ENCODE results near the gene IFITM10. TPM values are rescaled to one million over a fixed set of nuclear protein-coding genes. Genes with fewer than 3 reads are reported as not detected.

The IFITM10 gene
- total RNA-seq: under 1 TPM; 0.17 to 0.42 TPM

DNA sequence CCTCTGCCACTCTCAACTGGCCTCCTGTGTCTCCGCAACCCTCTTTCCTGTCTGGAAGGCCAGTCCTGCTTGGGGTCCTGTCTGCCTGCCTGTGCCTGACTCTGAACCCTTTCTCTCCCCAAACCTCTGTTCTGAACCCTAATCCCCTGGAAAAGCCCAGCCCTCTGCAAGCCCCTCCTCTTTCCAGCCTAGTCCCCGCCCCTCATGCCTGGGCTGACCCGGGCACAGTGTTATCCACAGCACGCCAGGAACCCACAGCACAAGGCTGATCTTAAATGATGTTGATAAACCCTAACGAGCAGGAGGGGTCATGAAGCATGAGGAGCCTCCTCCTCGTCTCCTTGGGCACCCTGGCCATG is at the start of gene IFITM10:
IFITM10 (minus strand) TSS at position 115 of the 359 bp plus-strand sequence. CDS start 153 bp downstream, outside the sequence.
- H3K9me3 Mint-ChIP-seq: peaks cover 4% of the 10 kb centered on the region
- H3K4me1 Mint-ChIP-seq: peaks cover 6% of the 10 kb centered on the region
- ATAC-seq (replicated peaks): no peak
- no peak within 1 kb of the TSS for H3K27ac Mint-ChIP-seq
- H3K36me3 Mint-ChIP-seq (ENCODE audit: low read depth): peaks cover 21% of the 10 kb centered on the region
- peaks cover 13% of the 10 kb centered on the region for H3K27me3 Mint-ChIP-seq
- peak within 1 kb of the TSS; percentile 15 for H3K4me3 Mint-ChIP-seq

DNA sequence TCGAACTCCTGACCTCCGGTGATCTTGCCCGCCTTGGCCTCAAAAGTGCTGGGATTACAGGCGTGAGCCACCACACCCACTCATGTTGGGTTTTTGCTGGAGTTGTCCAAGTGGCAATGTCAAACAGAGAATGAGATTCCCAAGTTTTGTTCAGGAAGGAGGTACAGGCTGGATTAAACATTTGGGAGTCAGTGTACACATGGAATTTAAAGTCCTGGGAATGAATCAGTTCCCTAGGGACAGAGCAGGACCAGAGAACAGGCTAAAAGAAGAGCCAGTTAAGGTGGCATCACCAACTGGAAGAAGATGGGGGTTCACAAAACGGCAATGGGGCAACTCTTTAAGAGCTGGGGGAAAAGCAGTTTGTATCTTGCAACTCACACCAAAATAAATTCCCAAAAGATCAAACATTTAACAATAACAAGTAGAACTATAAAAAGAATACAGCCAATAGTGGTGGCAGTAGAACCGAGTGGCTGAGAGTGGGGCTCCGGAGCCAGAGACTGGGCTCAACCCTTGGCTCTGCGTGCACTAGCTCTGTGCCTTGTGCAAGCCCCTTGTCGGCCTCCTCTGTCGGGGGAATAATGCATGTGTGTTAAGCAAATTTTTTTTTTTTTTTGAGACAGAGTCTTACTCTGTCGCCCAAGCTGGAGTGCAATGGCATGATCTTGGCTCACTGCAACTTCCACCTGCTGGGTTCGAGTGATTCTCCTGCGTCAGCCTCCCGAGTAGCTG is 47.2 kb upstream of the IFITM10 start:
- H3K9me3 Mint-ChIP-seq: no peaks in the 10 kb centered on the region
- H3K27me3 Mint-ChIP-seq: peaks cover 20% of the 10 kb centered on the region
- no peaks in the 10 kb centered on the region for H3K36me3 Mint-ChIP-seq (ENCODE audit: low read depth)
- H3K27ac Mint-ChIP-seq: no peak overlapping the region
- ATAC-seq (replicated peaks): no peak
- no peak overlapping the region for H3K4me3 Mint-ChIP-seq
- no peaks in the 10 kb centered on the region for H3K4me1 Mint-ChIP-seq

- no peaks in the 10 kb centered on the region for H3K9me3 Mint-ChIP-seq
These were observed 46.1 kb upstream of the IFITM10 start for GRCh38 chr11:1796413-1797011.

DNA sequence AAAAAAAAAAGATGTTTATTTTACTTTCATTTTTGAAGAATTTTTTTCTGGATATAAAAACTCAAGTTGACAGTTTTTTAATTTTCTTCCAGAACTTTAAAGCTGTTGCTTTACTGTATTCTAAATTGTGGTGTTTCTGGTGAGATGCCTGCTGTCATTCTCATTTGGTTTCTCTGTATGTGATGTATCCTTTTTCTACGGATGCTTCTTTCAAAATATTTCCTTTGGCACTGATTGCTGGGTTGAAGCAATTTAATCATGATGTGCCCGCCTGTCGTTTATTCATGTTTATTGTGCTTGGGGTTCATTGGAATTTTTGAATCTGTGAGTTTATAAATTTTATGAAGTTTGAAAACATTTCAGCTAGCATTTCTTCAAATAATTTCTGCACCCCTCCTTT is 42.7 kb upstream of the IFITM10 start:
- H3K4me1 Mint-ChIP-seq: no peaks in the 10 kb centered on the region
- peak overlapping the region; percentile 55 for H3K4me3 Mint-ChIP-seq
- no peak overlapping the region for H3K27ac Mint-ChIP-seq
- no peak for ATAC-seq (replicated peaks)
- H3K36me3 Mint-ChIP-seq (ENCODE audit: low read depth): no peaks in the 10 kb centered on the region
- H3K27me3 Mint-ChIP-seq: peaks cover 12% of the 10 kb centered on the region
- no peaks in the 10 kb centered on the region for H3K9me3 Mint-ChIP-seq

More at GRCh38 chr11:1796413-1797011, 46.1 kb upstream of the IFITM10 start:
- Mint-ChIP-seq H3K27ac (no peak overlapping the region), H3K36me3 (ENCODE audit: low read depth) (no peaks in the 10 kb centered on the region), H3K27me3 (peaks cover 21% of the 10 kb centered on the region), H3K4me3 (no peak overlapping the region), H3K4me1 (no peaks in the 10 kb centered on the region)
- ATAC-seq (replicated peaks): no peak

DNA sequence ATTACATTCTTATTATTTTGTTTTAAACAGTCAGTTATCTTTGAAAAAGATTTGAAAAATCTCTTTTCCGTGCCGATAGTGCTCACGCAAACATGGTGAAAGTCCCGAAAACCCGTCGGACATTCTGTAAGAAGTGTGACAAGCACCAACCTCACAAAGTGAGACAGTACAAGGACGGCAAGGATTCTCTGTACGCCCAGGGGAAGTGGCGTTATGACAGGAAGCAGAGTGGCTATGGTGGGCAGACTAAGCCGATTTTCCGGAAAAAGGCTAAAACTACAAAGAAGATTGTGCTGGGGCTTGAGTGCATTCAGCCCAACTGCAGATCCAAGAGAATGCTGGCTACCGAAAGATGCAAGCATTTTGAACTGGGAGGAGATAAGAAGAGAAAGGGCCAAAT is 42.1 kb upstream of the IFITM10 start:
- Mint-ChIP-seq H3K9me3 (no peaks in the 10 kb centered on the region), H3K4me1 (no peaks in the 10 kb centered on the region), H3K36me3 (ENCODE audit: low read depth) (no peaks in the 10 kb centered on the region), H3K27ac (no peak overlapping the region), H3K27me3 (peaks cover 12% of the 10 kb centered on the region), H3K4me3 (peak overlapping the region; percentile 55)
- ATAC-seq (replicated peaks): no peak

DNA sequence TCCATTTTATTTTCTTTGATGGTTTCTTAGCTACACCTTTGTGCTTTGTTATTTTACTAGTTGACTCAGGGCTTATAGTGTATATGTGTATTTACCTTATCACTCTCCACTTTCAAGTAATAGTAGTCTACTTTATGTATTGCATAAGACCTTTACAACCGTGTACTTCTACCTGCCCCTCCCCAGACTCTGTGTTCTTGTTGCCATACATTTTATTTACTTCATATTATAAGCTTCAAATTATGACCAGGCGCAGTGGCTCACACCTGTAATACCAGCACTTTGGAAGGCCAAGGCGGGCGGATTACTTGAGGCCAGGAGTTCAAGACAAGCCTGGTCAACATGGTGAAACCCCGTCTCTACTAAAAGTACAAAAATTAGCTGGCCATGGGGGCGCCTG is 41.5 kb upstream of the IFITM10 start:
- Mint-ChIP-seq H3K27ac (no peak overlapping the region), H3K4me3 (no peak overlapping the region), H3K27me3 (peaks cover 11% of the 10 kb centered on the region), H3K4me1 (no peaks in the 10 kb centered on the region), H3K9me3 (no peaks in the 10 kb centered on the region), H3K36me3 (ENCODE audit: low read depth) (no peaks in the 10 kb centered on the region)
- ATAC-seq (replicated peaks): no peak

DNA sequence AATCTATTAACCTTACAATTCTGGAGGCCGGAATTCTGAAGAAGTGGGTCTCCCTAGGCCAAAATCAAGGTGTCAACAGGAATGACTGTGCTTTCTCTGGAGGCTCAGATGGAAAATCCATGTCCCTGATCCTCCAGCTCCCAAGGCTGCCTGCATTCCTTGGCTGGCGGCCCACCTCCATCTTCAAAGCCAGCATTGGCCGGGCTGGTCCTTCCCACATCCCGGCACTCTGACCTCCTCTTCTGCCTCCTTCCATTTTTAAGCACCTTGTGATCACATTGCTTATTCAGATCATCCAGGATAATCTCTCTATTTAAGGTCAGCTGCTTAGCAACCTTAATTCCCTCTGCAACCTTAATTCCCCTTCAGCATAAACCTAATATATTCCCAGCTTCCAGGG is 36.1 kb upstream of the IFITM10 start:
- H3K9me3 Mint-ChIP-seq: no peaks in the 10 kb centered on the region
- ATAC-seq (replicated peaks): no peak
- no peaks in the 10 kb centered on the region for H3K4me1 Mint-ChIP-seq
- H3K27ac Mint-ChIP-seq: no peak overlapping the region
- no peak overlapping the region for H3K4me3 Mint-ChIP-seq
- no peaks in the 10 kb centered on the region for H3K36me3 Mint-ChIP-seq (ENCODE audit: low read depth)
- H3K27me3 Mint-ChIP-seq: peaks cover 4% of the 10 kb centered on the region

GRCh38 chr11:1785749-1786413 is 35.5 kb upstream of the IFITM10 start:
- Mint-ChIP-seq H3K4me3 (no peak overlapping the region), H3K27ac (no peak overlapping the region), H3K27me3 (peaks cover 4% of the 10 kb centered on the region), H3K36me3 (ENCODE audit: low read depth) (no peaks in the 10 kb centered on the region), H3K4me1 (no peaks in the 10 kb centered on the region), H3K9me3 (no peaks in the 10 kb centered on the region)
- no peak for ATAC-seq (replicated peaks)

- H3K27ac Mint-ChIP-seq: no peak overlapping the region
- peaks cover 10% of the 10 kb centered on the region for H3K27me3 Mint-ChIP-seq
- H3K36me3 Mint-ChIP-seq (ENCODE audit: low read depth): no peaks in the 10 kb centered on the region
- no peaks in the 10 kb centered on the region for H3K4me1 Mint-ChIP-seq
- H3K4me3 Mint-ChIP-seq: no peak overlapping the region
- H3K9me3 Mint-ChIP-seq: no peaks in the 10 kb centered on the region
- ATAC-seq (replicated peaks): no peak
These were observed 34.6 kb upstream of the IFITM10 start for GRCh38 chr11:1784761-1785650.

GRCh38 chr11:1783725-1784529 is 33.5 kb upstream of the IFITM10 start:
- Mint-ChIP-seq H3K9me3 (no peaks in the 10 kb centered on the region), H3K4me3 (no peak overlapping the region), H3K27me3 (peaks cover 10% of the 10 kb centered on the region), H3K27ac (no peak overlapping the region), H3K36me3 (ENCODE audit: low read depth) (no peaks in the 10 kb centered on the region), H3K4me1 (no peaks in the 10 kb centered on the region)
- ATAC-seq (replicated peaks): no peak

DNA sequence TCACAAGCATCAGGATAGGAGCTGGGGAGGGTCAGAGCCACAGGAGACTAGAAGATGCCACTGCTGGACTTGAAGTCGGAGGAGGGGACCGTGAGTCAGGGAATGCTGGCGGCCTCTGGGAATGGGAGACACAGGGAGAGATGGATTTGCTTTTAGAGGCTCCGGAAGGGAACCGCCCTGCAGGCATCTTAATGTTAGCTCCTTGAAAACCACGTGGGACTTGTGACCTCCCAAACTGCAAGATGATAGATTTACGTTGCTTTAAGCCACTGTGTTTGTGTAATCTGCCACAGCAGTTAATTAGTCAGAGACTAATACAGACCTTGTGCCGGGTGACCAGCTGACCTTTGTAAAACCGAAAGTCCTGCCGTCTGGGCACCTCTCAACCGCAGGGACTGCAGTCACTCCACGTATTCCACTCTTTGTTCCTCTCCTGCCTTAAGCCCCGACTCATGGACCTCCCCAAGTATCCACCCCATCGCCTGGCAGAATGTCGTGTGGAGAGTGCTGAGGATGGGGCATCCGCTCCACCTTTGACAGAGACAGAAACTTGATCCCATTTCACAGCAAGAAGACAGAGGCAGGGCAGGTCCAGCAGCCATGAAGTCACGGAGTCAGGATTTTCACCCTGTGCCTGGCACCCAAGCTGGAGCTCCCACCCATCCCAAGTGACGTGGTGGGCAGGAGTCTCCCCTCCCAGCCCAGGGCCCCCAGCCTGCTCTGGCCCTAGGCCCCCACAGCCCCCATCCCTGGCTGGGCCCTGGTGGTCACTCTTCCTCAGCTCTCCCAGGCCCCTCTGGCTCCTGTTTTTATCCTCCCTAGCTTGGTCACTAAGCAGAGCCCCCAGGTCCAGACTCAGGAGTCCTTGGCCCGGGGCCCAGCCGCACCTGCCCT is 32.7 kb upstream of the IFITM10 start:
- no peak for ATAC-seq (replicated peaks)
- no peak overlapping the region for H3K27ac Mint-ChIP-seq
- no peak overlapping the region for H3K4me3 Mint-ChIP-seq
- peaks cover 10% of the 10 kb centered on the region for H3K27me3 Mint-ChIP-seq
- H3K4me1 Mint-ChIP-seq: no peaks in the 10 kb centered on the region
- H3K36me3 Mint-ChIP-seq (ENCODE audit: low read depth): no peaks in the 10 kb centered on the region
- no peaks in the 10 kb centered on the region for H3K9me3 Mint-ChIP-seq

- no peaks in the 10 kb centered on the region for H3K4me1 Mint-ChIP-seq
- no peaks in the 10 kb centered on the region for H3K36me3 Mint-ChIP-seq (ENCODE audit: low read depth)
- no peak overlapping the region for H3K4me3 Mint-ChIP-seq
- ATAC-seq (replicated peaks): no peak
- H3K27ac Mint-ChIP-seq: no peak overlapping the region
- no peaks in the 10 kb centered on the region for H3K9me3 Mint-ChIP-seq
- H3K27me3 Mint-ChIP-seq: peaks cover 10% of the 10 kb centered on the region
These were observed 31.7 kb upstream of the IFITM10 start for GRCh38 chr11:1782031-1782590.

GRCh38 chr11:1781593-1781975 is 31.2 kb upstream of the IFITM10 start:
- no peaks in the 10 kb centered on the region for H3K4me1 Mint-ChIP-seq
- H3K27ac Mint-ChIP-seq: no peak overlapping the region
- no peaks in the 10 kb centered on the region for H3K36me3 Mint-ChIP-seq (ENCODE audit: low read depth)
- no peak for ATAC-seq (replicated peaks)
- no peak overlapping the region for H3K4me3 Mint-ChIP-seq
- peaks cover 10% of the 10 kb centered on the region for H3K27me3 Mint-ChIP-seq
- no peaks in the 10 kb centered on the region for H3K9me3 Mint-ChIP-seq
